SK-N-SH (cell line): ENCODE measurements around the gene USP8.

Experiments
- EP300 ChIP-seq, 2 experiments: IDR thresholded peaks; 2 replicates each; pipeline versions ENCODE4 v1.4.0 to v1.6.1; 2012; ENCODE audit warnings: borderline replicate concordance in 1 of 2, low read depth in 1 of 2, low read length in 1 of 2
- FOXJ3 ChIP-seq: sonication (generic); formaldehyde crosslinking; IDR thresholded peaks from 2 replicates; pipeline ENCODE4 v1.5.1; 2020; ENCODE audit warnings: mild to moderate bottlenecking, missing genetic modification reagents
- POLR2AphosphoS5 ChIP-seq: IDR thresholded peaks from 2 replicates; pipeline ENCODE4 v1.6.1; 2012; ENCODE audit warnings: low read depth, low read length
- RCOR1 ChIP-seq: fragments of 150-350 bp; IDR thresholded peaks from 2 replicates; pipeline ENCODE4 v1.6.1; 2017; ENCODE audit warnings: antibody characterized with exemption, low read length
- TEAD4 ChIP-seq: IDR thresholded peaks from 2 replicates; pipeline ENCODE4 v1.4.0; 2012; ENCODE audit warnings: mild to moderate bottlenecking, borderline replicate concordance; ENCODE audit not compliant: insufficient read depth
- YY1 ChIP-seq: IDR thresholded peaks from 2 replicates; pipeline ENCODE4 v1.4.0; 2012; ENCODE audit warnings: low read depth, mild to moderate bottlenecking
- TF ChIP-seq, protein P1 (sequence below): fragments of 200-600 bp; sonication (generic); IDR thresholded peaks from 2 replicates; pipeline ENCODE4 v1.6.1; 2017; ENCODE audit warnings: antibody characterized with exemption, mild to moderate bottlenecking, moderate library complexity
- TF ChIP-seq, protein P2 (sequence below): IDR thresholded peaks from 2 replicates; pipeline ENCODE4 v1.6.1; 2012; ENCODE audit warnings: mild to moderate bottlenecking, low read depth, low read length, moderate library complexity

DNA sequence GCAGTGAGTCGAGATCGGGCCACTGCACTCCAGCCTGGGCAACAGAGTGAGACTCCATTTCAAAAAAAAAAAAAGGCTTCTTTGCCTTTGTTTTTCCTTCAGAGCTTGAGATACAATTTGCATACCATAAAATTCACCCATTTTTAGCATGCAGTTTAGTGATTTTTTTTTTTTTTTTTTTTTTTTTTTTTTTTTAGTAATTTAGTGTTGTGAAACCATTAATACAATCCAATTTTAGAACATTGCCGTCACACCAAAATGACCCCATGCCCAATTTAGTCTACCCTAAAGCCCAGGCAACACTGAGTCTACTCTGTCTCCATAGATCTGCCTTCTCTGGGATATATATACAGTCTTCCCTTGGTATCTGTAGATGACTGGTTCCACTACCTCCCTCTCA is 61.2 kb downstream of the USP8 start:
- no peak for TF ChIP-seq POLR2AphosphoS5
- TF ChIP-seq EP300 (IDR thresholded peaks at IDR 0.05; ENCODE audit: borderline replicate concordance in 1 of 2, low read depth in 1 of 2, low read length in 1 of 2): no peak
- TF ChIP-seq TEAD4: no peak
- TF ChIP-seq, protein P1, sequence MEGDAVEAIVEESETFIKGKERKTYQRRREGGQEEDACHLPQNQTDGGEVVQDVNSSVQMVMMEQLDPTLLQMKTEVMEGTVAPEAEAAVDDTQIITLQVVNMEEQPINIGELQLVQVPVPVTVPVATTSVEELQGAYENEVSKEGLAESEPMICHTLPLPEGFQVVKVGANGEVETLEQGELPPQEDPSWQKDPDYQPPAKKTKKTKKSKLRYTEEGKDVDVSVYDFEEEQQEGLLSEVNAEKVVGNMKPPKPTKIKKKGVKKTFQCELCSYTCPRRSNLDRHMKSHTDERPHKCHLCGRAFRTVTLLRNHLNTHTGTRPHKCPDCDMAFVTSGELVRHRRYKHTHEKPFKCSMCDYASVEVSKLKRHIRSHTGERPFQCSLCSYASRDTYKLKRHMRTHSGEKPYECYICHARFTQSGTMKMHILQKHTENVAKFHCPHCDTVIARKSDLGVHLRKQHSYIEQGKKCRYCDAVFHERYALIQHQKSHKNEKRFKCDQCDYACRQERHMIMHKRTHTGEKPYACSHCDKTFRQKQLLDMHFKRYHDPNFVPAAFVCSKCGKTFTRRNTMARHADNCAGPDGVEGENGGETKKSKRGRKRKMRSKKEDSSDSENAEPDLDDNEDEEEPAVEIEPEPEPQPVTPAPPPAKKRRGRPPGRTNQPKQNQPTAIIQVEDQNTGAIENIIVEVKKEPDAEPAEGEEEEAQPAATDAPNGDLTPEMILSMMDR: no peak
- no peak for TF ChIP-seq YY1
- TF ChIP-seq FOXJ3: no peak
- no peak for TF ChIP-seq RCOR1
- TF ChIP-seq, protein P2, sequence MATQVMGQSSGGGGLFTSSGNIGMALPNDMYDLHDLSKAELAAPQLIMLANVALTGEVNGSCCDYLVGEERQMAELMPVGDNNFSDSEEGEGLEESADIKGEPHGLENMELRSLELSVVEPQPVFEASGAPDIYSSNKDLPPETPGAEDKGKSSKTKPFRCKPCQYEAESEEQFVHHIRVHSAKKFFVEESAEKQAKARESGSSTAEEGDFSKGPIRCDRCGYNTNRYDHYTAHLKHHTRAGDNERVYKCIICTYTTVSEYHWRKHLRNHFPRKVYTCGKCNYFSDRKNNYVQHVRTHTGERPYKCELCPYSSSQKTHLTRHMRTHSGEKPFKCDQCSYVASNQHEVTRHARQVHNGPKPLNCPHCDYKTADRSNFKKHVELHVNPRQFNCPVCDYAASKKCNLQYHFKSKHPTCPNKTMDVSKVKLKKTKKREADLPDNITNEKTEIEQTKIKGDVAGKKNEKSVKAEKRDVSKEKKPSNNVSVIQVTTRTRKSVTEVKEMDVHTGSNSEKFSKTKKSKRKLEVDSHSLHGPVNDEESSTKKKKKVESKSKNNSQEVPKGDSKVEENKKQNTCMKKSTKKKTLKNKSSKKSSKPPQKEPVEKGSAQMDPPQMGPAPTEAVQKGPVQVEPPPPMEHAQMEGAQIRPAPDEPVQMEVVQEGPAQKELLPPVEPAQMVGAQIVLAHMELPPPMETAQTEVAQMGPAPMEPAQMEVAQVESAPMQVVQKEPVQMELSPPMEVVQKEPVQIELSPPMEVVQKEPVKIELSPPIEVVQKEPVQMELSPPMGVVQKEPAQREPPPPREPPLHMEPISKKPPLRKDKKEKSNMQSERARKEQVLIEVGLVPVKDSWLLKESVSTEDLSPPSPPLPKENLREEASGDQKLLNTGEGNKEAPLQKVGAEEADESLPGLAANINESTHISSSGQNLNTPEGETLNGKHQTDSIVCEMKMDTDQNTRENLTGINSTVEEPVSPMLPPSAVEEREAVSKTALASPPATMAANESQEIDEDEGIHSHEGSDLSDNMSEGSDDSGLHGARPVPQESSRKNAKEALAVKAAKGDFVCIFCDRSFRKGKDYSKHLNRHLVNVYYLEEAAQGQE: no peak
